Liver (tissue), 3 donors: Measurements from ENCODE around the gene NR2F6.
A peak's percentile ranks its signal among the peaks of the same experiment; 100 is the strongest.

Experiments used
- CTCF ChIP-seq: fragments of 150-350 bp; IDR thresholded peaks from 2 replicates; pipeline ENCODE4 v1.5.1; 2017; ENCODE audit warnings: improper control_type of control experiment, low read depth, low read length; ENCODE audit not compliant: missing input control
- GABPA ChIP-seq, 2 donors: IDR thresholded peaks in 1 of 2; conservative IDR thresholded peaks in 1 of 2; 2 replicates each; pipeline ENCODE4 v1.6.1; 2016; ENCODE audit warnings: antibody characterized with exemption in 2 of 2, mild to moderate bottlenecking in 1 of 2, moderate library complexity in 1 of 2
- JUND ChIP-seq, 2 donors: IDR thresholded peaks; 2 replicates each; pipeline ENCODE4 v1.6.1; 2016; ENCODE audit warnings: antibody characterized with exemption in 2 of 2
- MAX ChIP-seq: IDR thresholded peaks from 2 replicates; pipeline ENCODE4 v1.6.1; 2016; ENCODE audit warnings: antibody characterized with exemption
- RAD21 ChIP-seq, 2 donors: IDR thresholded peaks; 2 replicates each; pipeline ENCODE4 v1.6.1; 2016; ENCODE audit warnings: antibody characterized with exemption in 2 of 2, mild to moderate bottlenecking in 2 of 2
- REST ChIP-seq: IDR thresholded peaks from 2 replicates; pipeline ENCODE4 v1.6.1; 2016; ENCODE audit warnings: antibody characterized with exemption, mild to moderate bottlenecking
- TAF1 ChIP-seq: conservative IDR thresholded peaks from 2 replicates; pipeline ENCODE4 v1.6.1; 2016; ENCODE audit warnings: antibody characterized with exemption, mild to moderate bottlenecking
- donor health status: healthy.
- donor health status: healthy.

- TF ChIP-seq CTCF (peak; percentile 21), JUND (IDR thresholded peaks at IDR 0.05) (no peak), RAD21 (IDR thresholded peaks at IDR 0.05) (peak in 1 of 2 donors; percentile 20), MAX (no peak), GABPA (IDR thresholded peaks at IDR 0.05 in 1 of 2, conservative IDR thresholded peaks at IDR 0.05 in 1 of 2) (no peak), TAF1 (no peak), REST (no peak)
Observed at GRCh38 chr19:17235300-17235970, 10.3 kb downstream of the NR2F6 start.
